ENCODE results near the gene SLIT3.

SLIT3 gene

DNA sequence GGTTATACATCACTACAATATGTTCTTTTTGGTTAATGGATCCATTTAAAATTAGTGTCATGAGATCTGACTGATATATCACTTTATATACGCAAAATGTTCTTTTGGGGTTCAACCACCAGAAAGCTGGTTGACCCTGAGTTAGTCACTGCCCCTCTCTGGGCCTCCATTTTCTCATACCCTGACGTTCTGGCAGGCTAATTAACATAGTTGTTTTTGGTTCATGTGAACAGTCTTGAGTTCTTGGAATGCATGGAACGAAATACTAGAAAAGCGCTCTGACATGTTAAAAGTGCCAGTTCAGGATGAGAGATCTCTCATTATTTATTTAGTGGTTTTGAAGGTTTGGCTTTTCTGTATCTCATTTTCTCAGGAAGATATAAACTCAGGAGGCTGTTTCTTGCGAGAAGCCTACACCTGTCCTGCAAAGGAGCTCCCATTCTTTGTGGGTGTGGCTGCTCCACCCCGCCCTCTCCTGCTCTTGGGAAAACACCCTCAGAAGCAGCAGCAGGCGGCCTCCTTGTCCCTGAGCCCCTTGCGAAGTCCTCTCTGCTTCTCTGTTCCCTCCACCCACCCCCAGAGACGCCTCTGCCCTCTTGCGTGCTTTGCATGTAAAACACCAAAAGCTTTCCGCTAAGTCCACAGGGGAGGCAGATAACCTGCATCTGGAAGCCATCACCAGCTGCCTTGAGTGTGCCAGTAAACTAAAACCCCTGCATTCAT, 419.4 kb downstream of the SLIT3 start (continued):
- TF ChIP-seq, protein P1, sequence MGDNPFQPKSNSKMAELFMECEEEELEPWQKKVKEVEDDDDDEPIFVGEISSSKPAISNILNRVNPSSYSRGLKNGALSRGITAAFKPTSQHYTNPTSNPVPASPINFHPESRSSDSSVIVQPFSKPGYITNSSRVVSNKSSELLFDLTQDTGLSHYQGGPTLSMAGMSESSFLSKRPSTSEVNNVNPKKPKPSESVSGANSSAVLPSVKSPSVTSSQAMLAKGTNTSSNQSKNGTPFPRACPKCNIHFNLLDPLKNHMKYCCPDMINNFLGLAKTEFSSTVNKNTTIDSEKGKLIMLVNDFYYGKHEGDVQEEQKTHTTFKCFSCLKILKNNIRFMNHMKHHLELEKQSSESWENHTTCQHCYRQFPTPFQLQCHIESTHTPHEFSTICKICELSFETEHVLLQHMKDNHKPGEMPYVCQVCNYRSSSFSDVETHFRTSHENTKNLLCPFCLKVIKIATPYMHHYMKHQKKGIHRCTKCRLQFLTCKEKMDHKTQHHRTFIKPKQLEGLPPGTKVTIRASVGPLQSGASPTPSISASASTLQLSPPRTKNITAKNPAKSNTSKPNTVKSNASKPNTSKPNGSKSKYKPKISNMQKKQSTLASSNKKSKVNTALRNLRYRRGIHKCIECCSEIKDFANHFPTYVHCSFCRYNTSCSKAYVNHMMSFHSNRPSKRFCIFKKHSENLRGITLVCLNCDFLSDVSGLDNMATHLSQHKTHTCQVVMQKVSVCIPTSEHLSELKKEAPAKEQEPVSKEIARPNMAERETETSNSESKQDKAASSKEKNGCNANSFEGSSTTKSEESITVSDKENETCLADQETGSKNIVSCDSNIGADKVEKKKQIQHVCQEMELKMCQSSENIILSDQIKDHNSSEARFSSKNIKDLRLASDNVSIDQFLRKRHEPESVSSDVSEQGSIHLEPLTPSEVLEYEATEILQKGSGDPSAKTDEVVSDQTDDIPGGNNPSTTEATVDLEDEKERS (tag by site-specific recombination; IDR thresholded peaks at IDR 0.05), result no peak
- TF ChIP-seq ZNF621 (tag by site-specific recombination; IDR thresholded peaks at IDR 0.05) (no peak), ZNF768 (tag by site-specific recombination; IDR thresholded peaks at IDR 0.05) (peak; percentile 56), ZNF837 (tag by site-specific recombination; IDR thresholded peaks at IDR 0.05) (no peak), ZNF37A (tag by site-specific recombination; IDR thresholded peaks at IDR 0.05) (no peak), ZNF174 (tag by site-specific recombination; IDR thresholded peaks at IDR 0.05) (no peak), ZNF132 (tag by site-specific recombination; IDR thresholded peaks at IDR 0.05; ENCODE audit: borderline replicate concordance) (no peak), ZNF530 (tag by site-specific recombination; IDR thresholded peaks at IDR 0.05; ENCODE audit: low read depth) (no peak), ZNF843 (tag by site-specific recombination; IDR thresholded peaks at IDR 0.05) (peak; percentile 59; the same call in 1 of the 2 replicates), ZNF24 (tag by site-specific recombination; IDR thresholded peaks at IDR 0.05) (no peak), ZNF514 (tag by site-specific recombination; IDR thresholded peaks at IDR 0.05) (no peak), SCRT2 (tag by site-specific recombination; IDR thresholded peaks at IDR 0.05) (no peak), MEIS1 (CRISPR knock-in tag; IDR thresholded peaks at IDR 0.05; ENCODE audit: borderline replicate concordance) (no peak), ZNF792 (tag by site-specific recombination; IDR thresholded peaks at IDR 0.05) (no peak), ZNF548 (tag by site-specific recombination; IDR thresholded peaks at IDR 0.05) (no peak), ZIC2 (tag by site-specific recombination; IDR thresholded peaks at IDR 0.05) (peak; percentile 82), ZNF701 (tag by site-specific recombination; IDR thresholded peaks at IDR 0.05) (no peak), ZNF433 (tag by site-specific recombination; IDR thresholded peaks at IDR 0.05; ENCODE audit: low read depth) (no peak), ZNF404 (tag by site-specific recombination; IDR thresholded peaks at IDR 0.05) (no peak), ZNF660 (tag by site-specific recombination; IDR thresholded peaks at IDR 0.05) (no peak; the same call in 1 of the 2 replicates), ZBTB48 (tag by site-specific recombination; IDR thresholded peaks at IDR 0.05) (peak; percentile 46; the same call in 1 of the 2 replicates), SP7 (tag by site-specific recombination; IDR thresholded peaks at IDR 0.05) (no peak), ZNF169 (tag by site-specific recombination; IDR thresholded peaks at IDR 0.05) (no peak), ZNF629 (tag by site-specific recombination; IDR thresholded peaks at IDR 0.05) (no peak), FEZF1 (tag by site-specific recombination; IDR thresholded peaks at IDR 0.05) (no peak)
- TF ChIP-seq, protein P2, sequence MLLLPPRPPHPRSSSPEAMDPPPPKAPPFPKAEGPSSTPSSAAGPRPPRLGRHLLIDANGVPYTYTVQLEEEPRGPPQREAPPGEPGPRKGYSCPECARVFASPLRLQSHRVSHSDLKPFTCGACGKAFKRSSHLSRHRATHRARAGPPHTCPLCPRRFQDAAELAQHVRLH (tag by site-specific recombination; IDR thresholded peaks at IDR 0.05), result no peak
- TF ChIP-seq, protein P3, sequence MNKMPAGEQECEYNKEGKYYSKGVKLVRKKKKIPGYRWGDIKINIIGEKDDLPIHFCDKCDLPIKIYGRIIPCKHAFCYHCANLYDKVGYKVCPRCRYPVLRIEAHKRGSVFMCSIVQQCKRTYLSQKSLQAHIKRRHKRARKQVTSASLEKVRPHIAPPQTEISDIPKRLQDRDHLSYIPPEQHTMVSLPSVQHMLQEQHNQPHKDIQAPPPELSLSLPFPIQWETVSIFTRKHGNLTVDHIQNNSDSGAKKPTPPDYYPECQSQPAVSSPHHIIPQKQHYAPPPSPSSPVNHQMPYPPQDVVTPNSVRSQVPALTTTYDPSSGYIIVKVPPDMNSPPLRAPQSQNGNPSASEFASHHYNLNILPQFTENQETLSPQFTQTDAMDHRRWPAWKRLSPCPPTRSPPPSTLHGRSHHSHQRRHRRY (tag by site-specific recombination; IDR thresholded peaks at IDR 0.05), result no peak
- TF ChIP-seq, protein P4, sequence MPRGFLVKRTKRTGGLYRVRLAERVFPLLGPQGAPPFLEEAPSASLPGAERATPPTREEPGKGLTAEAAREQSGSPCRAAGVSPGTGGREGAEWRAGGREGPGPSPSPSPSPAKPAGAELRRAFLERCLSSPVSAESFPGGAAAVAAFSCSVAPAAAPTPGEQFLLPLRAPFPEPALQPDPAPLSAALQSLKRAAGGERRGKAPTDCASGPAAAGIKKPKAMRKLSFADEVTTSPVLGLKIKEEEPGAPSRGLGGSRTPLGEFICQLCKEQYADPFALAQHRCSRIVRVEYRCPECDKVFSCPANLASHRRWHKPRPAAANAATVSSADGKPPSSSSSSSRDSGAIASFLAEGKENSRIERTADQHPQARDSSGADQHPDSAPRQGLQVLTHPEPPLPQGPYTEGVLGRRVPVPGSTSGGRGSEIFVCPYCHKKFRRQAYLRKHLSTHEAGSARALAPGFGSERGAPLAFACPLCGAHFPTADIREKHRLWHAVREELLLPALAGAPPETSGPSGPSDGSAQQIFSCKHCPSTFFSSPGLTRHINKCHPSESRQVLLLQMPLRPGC (tag by site-specific recombination; IDR thresholded peaks at IDR 0.05), result no peak
- TF ChIP-seq, protein P5, sequence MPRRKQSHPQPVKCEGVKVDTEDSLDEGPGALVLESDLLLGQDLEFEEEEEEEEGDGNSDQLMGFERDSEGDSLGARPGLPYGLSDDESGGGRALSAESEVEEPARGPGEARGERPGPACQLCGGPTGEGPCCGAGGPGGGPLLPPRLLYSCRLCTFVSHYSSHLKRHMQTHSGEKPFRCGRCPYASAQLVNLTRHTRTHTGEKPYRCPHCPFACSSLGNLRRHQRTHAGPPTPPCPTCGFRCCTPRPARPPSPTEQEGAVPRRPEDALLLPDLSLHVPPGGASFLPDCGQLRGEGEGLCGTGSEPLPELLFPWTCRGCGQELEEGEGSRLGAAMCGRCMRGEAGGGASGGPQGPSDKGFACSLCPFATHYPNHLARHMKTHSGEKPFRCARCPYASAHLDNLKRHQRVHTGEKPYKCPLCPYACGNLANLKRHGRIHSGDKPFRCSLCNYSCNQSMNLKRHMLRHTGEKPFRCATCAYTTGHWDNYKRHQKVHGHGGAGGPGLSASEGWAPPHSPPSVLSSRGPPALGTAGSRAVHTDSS (tag by site-specific recombination; IDR thresholded peaks at IDR 0.05), result no peak
